NCI-H524 (cell line): ENCODE results near the gene NUF2.
"Not testable (repeated sequence)": the region's sequence is repeated elsewhere in the genome, so short reads cannot be mapped to it uniquely, and the experiment has no call there.

Experiments used
- DNase-seq, 2 experiments: peaks; one replicate each; lab custom pipeline; 2025; lab: John Stamatoyannopoulos, UW

NUF2 gene

GRCh38 chr1:163335216-163335615, 13.5 kb downstream of the NUF2 start:
- no peak for DNase-seq

- DNase-seq, result no peak
Observed at GRCh38 chr1:163337631-163338030, 15.9 kb downstream of the NUF2 start.

- no peak for DNase-seq
Observed at GRCh38 chr1:163346326-163346870, 24.6 kb downstream of the NUF2 start.

GRCh38 chr1:163347106-163347505, 25.4 kb downstream of the NUF2 start:
- no peak for DNase-seq

GRCh38 chr1:163351912-163352311, 30.2 kb downstream of the NUF2 start:
- no peak for DNase-seq

- no peak for DNase-seq
Observed at GRCh38 chr1:163357378-163357777, 35.6 kb downstream of the NUF2 start.

GRCh38 chr1:163358172-163358571, 36.4 kb downstream of the NUF2 start:
- DNase-seq, result not testable (repeated sequence)

- peak; percentile 26 to 31 for DNase-seq
Observed at GRCh38 chr1:163361123-163361934, 39.6 kb downstream of the NUF2 start.

GRCh38 chr1:163365186-163365585, 43.4 kb downstream of the NUF2 start:
- no peak for DNase-seq

GRCh38 chr1:163366555-163366954, 44.8 kb downstream of the NUF2 start:
- no peak for DNase-seq

- no peak for DNase-seq
Observed at GRCh38 chr1:163367721-163368120, 46.0 kb downstream of the NUF2 start.

GRCh38 chr1:163372576-163372975, 50.8 kb downstream of the NUF2 start:
- no peak for DNase-seq

GRCh38 chr1:163378554-163378953, 56.8 kb downstream of the NUF2 start:
- no peak for DNase-seq

GRCh38 chr1:163379801-163380200, 58.0 kb downstream of the NUF2 start:
- DNase-seq, result no peak

GRCh38 chr1:163381487-163382184, 59.9 kb downstream of the NUF2 start:
- no peak for DNase-seq

- DNase-seq, result no peak
Observed at GRCh38 chr1:163382395-163382794, 60.6 kb downstream of the NUF2 start.

- no peak for DNase-seq
Observed at GRCh38 chr1:163387146-163387545, 65.4 kb downstream of the NUF2 start.

GRCh38 chr1:163388970-163389369, 67.2 kb downstream of the NUF2 start:
- DNase-seq, result no peak

GRCh38 chr1:163395790-163396189, 74.0 kb downstream of the NUF2 start:
- no peak for DNase-seq

- DNase-seq, result no peak
Observed at GRCh38 chr1:163397451-163398200, 75.9 kb downstream of the NUF2 start.

GRCh38 chr1:163399001-163399400, 77.2 kb downstream of the NUF2 start:
- DNase-seq, result no peak

- no peak for DNase-seq
Observed at GRCh38 chr1:163399976-163400601, 78.3 kb downstream of the NUF2 start.
